Activated naive CD8-positive, alpha-beta T cell treated with anti-CD3 and anti-CD28 coated beads, Interleukin-2, amount 50 U/mL, for 16 hours (primary cell): ENCODE data around the gene CCDC110.

ENCODE experiments used
- DNase-seq: peaks from one replicate; pipeline ENCODE4 v3.0.0-alpha.2; 2020; ENCODE audit warnings: low read depth, low spot score

CCDC110 gene

GRCh38 chr4:185421366-185422124 lies 50.0 kb downstream of the CCDC110 start:
- DNase-seq: no peak

- DNase-seq: no peak
These were observed 54.6 kb downstream of the CCDC110 start for GRCh38 chr4:185416955-185417354.

GRCh38 chr4:185412412-185412811 lies 59.1 kb downstream of the CCDC110 start:
- DNase-seq: no peak

DNA sequence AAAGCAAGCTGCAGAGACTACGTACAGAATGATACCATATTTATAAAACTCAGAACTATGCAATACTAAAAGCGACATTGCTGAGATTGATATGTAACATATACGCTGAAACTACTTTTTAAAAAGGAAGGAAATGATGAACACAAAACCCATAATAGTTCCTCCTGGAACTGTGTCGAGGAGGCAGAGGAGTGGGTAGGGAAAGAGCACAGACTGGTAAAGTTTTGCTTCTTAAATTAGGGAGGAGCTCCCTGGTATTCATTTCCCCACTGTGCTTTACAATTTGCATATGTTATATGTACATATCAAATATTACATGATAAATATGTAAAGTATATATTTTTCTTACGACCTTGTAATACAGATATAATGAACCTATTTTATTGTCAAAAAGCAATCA lies 59.7 kb downstream of the CCDC110 start:
- DNase-seq: no peak

DNA sequence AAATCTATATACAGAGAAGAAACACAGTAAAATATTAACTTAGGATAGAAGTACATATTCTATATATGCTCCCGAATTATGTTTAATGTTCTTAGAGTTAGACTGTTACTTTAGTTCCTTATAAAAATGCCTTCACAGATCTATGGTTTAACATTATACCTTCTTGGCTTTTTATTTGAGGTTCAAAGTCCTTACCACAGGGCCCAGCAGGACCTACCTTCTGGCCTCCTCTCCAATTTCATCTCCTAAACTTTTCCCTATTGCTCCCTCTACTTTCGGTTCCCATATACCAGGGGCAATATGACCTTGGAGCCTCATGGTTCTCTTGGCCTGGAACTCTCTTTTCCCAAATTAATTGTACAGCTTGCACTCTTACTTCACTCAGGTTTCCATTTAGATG lies 63.1 kb downstream of the CCDC110 start:
- DNase-seq: no peak

- DNase-seq: no peak
These were observed 66.1 kb downstream of the CCDC110 start for GRCh38 chr4:185405296-185405999.

GRCh38 chr4:185404031-185404430 lies 67.5 kb downstream of the CCDC110 start:
- DNase-seq: no peak

- no peak for DNase-seq
These were observed 72.1 kb downstream of the CCDC110 start for GRCh38 chr4:185399466-185399865.

GRCh38 chr4:185398618-185399017 lies 72.9 kb downstream of the CCDC110 start:
- DNase-seq: no peak

GRCh38 chr4:185396724-185397385 lies 74.7 kb downstream of the CCDC110 start, which contains the start of gene ANKRD37:
Gene ANKRD37 (plus strand): TSS chr4:185396841. CDS start chr4:185396924, 83 bp downstream.
- DNase-seq: no peak

DNA sequence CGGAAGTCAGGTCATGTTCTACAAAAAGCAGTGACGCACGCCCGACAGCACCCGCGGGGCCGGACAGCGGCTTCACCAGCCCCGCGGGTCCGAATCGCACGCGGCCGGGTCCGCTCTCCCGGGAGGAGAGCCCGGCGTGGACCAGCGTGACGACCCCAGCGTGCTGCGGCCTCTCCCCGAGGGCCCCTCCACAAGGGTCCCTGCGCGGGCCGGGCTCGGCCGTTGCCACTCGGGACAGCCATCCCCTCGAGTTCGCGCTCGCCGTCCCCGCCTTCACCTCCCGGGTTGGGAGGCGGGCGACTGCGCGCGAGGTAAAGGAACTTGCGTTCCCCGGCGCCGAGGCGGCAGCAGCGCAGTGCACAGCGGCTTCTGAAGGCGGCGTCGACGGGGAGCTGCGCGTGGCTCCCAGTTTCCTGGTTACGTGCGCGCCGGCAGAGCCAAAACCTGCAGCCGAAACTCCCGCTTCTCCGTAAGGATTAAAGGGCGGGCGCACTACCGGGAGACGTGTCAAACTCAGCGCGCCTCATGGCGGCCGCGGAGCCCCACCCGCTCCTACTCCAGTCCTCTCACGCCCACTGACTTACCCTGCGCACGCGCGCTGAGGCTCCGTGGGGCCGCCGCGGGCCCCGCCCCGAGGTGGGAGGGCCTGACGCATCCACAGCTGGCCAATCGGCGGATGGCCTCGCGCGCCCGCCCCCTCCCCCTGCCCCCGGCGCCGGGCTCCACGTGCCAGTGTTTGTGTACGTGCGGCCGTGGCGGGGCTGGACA lies 75.4 kb downstream of the CCDC110 start:
- peak; percentile 93 for DNase-seq

GRCh38 chr4:185395238-185395955 lies 76.1 kb downstream of the CCDC110 start, which contains the start of gene LRP2BP:
Gene LRP2BP (minus strand): TSS chr4:185395924. CDS start chr4:185378186, 17,738 bp downstream.
- DNase-seq: no peak
